Measurements from ENCODE around the gene SLC47A2.
"Not testable (repeated sequence)": the region's sequence is repeated elsewhere in the genome, so short reads cannot be mapped to it uniquely, and the experiment has no call there.

Gene SLC47A2

GRCh38 chr17:19705771-19706770 lies 10.3 kb downstream of the SLC47A2 start:
- no peak for DNase-seq

- DNase-seq = no peak
Measured at GRCh38 chr17:19705201-19705600, 11.2 kb downstream of the SLC47A2 start.

GRCh38 chr17:19703828-19704613 lies 12.4 kb downstream of the SLC47A2 start:
- no peak for DNase-seq

- DNase-seq = peak; percentile 23
Measured at GRCh38 chr17:19703106-19703827, 13.1 kb downstream of the SLC47A2 start.

GRCh38 chr17:19702217-19702641 lies 14.2 kb downstream of the SLC47A2 start:
- no peak for DNase-seq

- DNase-seq = no peak
Measured at GRCh38 chr17:19686400-19687090, 29.8 kb downstream of the SLC47A2 start.

- DNase-seq = not testable (repeated sequence)
Measured at GRCh38 chr17:19684909-19685580, 31.3 kb downstream of the SLC47A2 start.

GRCh38 chr17:19683117-19683516 lies 33.3 kb downstream of the SLC47A2 start:
- no peak for DNase-seq

GRCh38 chr17:19678581-19679453 lies 37.6 kb downstream of the SLC47A2 start:
- DNase-seq = no peak

GRCh38 chr17:19677736-19678379 lies 38.5 kb downstream of the SLC47A2 start:
- DNase-seq = no peak

- DNase-seq = no peak
Measured at GRCh38 chr17:19676896-19677295, 39.5 kb downstream of the SLC47A2 start.

- DNase-seq = no peak
Measured at GRCh38 chr17:19673623-19674022, 42.8 kb downstream of the SLC47A2 start.

GRCh38 chr17:19672009-19672750 lies 44.2 kb downstream of the SLC47A2 start:
- DNase-seq = peak; percentile 36

- DNase-seq = no peak
Measured at GRCh38 chr17:19671433-19671832, 45.0 kb downstream of the SLC47A2 start.

GRCh38 chr17:19670908-19671307 lies 45.5 kb downstream of the SLC47A2 start:
- DNase-seq = no peak

GRCh38 chr17:19669680-19670079 lies 46.7 kb downstream of the SLC47A2 start:
- DNase-seq = not testable (repeated sequence)

- no peak for DNase-seq
Measured at GRCh38 chr17:19664821-19665181, 51.6 kb downstream of the SLC47A2 start.

GRCh38 chr17:19664136-19664820 lies 52.1 kb downstream of the SLC47A2 start:
- no peak for DNase-seq

- no peak for DNase-seq
Measured at GRCh38 chr17:19663097-19663496, 53.3 kb downstream of the SLC47A2 start.
